HG02938 (cell line): ENCODE results near the gene ATXN1.

Experiments
- ATAC-seq: cut with Tn5 transposase; IDR thresholded peaks from one replicate; pipeline ENCODE4 v1.9.1; 2021; ENCODE audit warnings: mild to moderate bottlenecking, moderate library complexity; ENCODE audit not compliant: unreplicated experiment

ATXN1 gene

GRCh38 chr6:16249971-16250370 is 511.3 kb downstream of the ATXN1 start:
- ATAC-seq = no peak
